Neural crest cell (in vitro differentiated cells): ENCODE measurements around the gene MATR3. TPM values are rescaled to one million over a fixed set of nuclear protein-coding genes. Genes with fewer than 3 reads are reported as not detected.

Source experiments
- DNase-seq: peaks from one replicate; pipeline ENCODE4 v3.0.0; 2021; ENCODE audit warnings: low read depth, mixed read lengths, low spot score
- H3K27ac Mint-ChIP-seq: one replicate; pipeline ENCODE4 v1.8.0; 2021; ENCODE audit warnings: mild to moderate bottlenecking, mixed read lengths; ENCODE audit not compliant: unreplicated experiment
- H3K27me3 Mint-ChIP-seq: 2 replicates; pipeline ENCODE4 v1.8.0; 2021; ENCODE audit warnings: low read depth, mild to moderate bottlenecking, mixed read lengths
- H3K36me3 Mint-ChIP-seq: 2 replicates; pipeline ENCODE4 v1.8.0; 2021; ENCODE audit warnings: low read depth, mild to moderate bottlenecking, mixed read lengths
- H3K4me1 Mint-ChIP-seq: 2 replicates; pipeline ENCODE4 v1.8.0; 2021; ENCODE audit warnings: mixed read lengths
- H3K4me3 Mint-ChIP-seq: one replicate; pipeline ENCODE4 v1.8.0; 2021; ENCODE audit warnings: mild to moderate bottlenecking, mixed read lengths
- H3K9me3 Mint-ChIP-seq: 2 replicates; pipeline ENCODE4 v1.8.0; 2021; ENCODE audit warnings: mixed read lengths
- total RNA-seq: library from RNA; stranded (reverse); gene quantifications from 2 replicates; pipeline ENCODE4 v1.2.1, GENCODE V29; 2021
- TF ChIP-seq, protein P1 (sequence below): fragments of 200-600 bp; sonication (generic); conservative IDR thresholded peaks from 2 replicates; pipeline ENCODE4 v1.5.0; 2021; ENCODE audit warnings: antibody characterized with exemption, mild to moderate bottlenecking

MATR3 gene
- total RNA-seq, 1 donor from 2014 or later = 329 TPM

- H3K9me3 Mint-ChIP-seq = no peaks in the 10 kb centered on the region
- H3K27ac Mint-ChIP-seq = no peak overlapping the region
- peaks cover 15% of the 10 kb centered on the region for H3K27me3 Mint-ChIP-seq
- peaks cover 7% of the 10 kb centered on the region for H3K36me3 Mint-ChIP-seq
- peak overlapping the region; percentile 96 for H3K4me3 Mint-ChIP-seq
- peaks cover 45% of the 10 kb centered on the region for H3K4me1 Mint-ChIP-seq
- DNase-seq = no peak
- TF ChIP-seq, protein P1, sequence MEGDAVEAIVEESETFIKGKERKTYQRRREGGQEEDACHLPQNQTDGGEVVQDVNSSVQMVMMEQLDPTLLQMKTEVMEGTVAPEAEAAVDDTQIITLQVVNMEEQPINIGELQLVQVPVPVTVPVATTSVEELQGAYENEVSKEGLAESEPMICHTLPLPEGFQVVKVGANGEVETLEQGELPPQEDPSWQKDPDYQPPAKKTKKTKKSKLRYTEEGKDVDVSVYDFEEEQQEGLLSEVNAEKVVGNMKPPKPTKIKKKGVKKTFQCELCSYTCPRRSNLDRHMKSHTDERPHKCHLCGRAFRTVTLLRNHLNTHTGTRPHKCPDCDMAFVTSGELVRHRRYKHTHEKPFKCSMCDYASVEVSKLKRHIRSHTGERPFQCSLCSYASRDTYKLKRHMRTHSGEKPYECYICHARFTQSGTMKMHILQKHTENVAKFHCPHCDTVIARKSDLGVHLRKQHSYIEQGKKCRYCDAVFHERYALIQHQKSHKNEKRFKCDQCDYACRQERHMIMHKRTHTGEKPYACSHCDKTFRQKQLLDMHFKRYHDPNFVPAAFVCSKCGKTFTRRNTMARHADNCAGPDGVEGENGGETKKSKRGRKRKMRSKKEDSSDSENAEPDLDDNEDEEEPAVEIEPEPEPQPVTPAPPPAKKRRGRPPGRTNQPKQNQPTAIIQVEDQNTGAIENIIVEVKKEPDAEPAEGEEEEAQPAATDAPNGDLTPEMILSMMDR = no peak
Observed at GRCh38 chr5:139340051-139340450, 46.5 kb downstream of the MATR3 start.

GRCh38 chr5:139341187-139341688, 47.7 kb downstream of the MATR3 start:
- H3K4me1 Mint-ChIP-seq = peaks cover 49% of the 10 kb centered on the region
- H3K27ac Mint-ChIP-seq = peak overlapping the region; percentile 100
- H3K36me3 Mint-ChIP-seq = peaks cover 9% of the 10 kb centered on the region
- H3K9me3 Mint-ChIP-seq = no peaks in the 10 kb centered on the region
- TF ChIP-seq, protein P1 = no peak
- H3K4me3 Mint-ChIP-seq = peak overlapping the region; percentile 96
- H3K27me3 Mint-ChIP-seq = peaks cover 15% of the 10 kb centered on the region
- no peak for DNase-seq

GRCh38 chr5:139341689-139342422, 48.3 kb downstream of the MATR3 start, which contains the start of gene PAIP2:
PAIP2 (plus strand) TSS chr5:139341854; CDS start chr5:139363785, 21,931 bp downstream.
- H3K36me3 Mint-ChIP-seq = peaks cover 10% of the 10 kb centered on the region
- TF ChIP-seq, protein P1 = peak; percentile 66
- H3K4me3 Mint-ChIP-seq = peak within 1 kb of the TSS; percentile 96

GRCh38 chr5:139342423-139342723, 48.8 kb downstream of the MATR3 start:
- Mint-ChIP-seq H3K36me3 (peaks cover 12% of the 10 kb centered on the region), H3K27ac (peak overlapping the region; percentile 100), H3K4me3 (peak overlapping the region; percentile 96), H3K4me1 (peaks cover 49% of the 10 kb centered on the region), H3K27me3 (peaks cover 13% of the 10 kb centered on the region), H3K9me3 (no peaks in the 10 kb centered on the region)
- DNase-seq = no peak
- TF ChIP-seq, protein P1 = no peak

More at GRCh38 chr5:139341689-139342422, 48.3 kb downstream of the MATR3 start, which contains the start of gene PAIP2:
- peaks cover 49% of the 10 kb centered on the region for H3K4me1 Mint-ChIP-seq
- H3K27ac Mint-ChIP-seq = peak within 1 kb of the TSS; percentile 100
- peak; percentile 97 for DNase-seq
- peaks cover 13% of the 10 kb centered on the region for H3K27me3 Mint-ChIP-seq
- no peaks in the 10 kb centered on the region for H3K9me3 Mint-ChIP-seq

- peaks cover 49% of the 10 kb centered on the region for H3K4me1 Mint-ChIP-seq
- H3K4me3 Mint-ChIP-seq = peak overlapping the region; percentile 96
- peaks cover 13% of the 10 kb centered on the region for H3K27me3 Mint-ChIP-seq
- no peak for DNase-seq
- TF ChIP-seq, protein P1 = no peak
- H3K9me3 Mint-ChIP-seq = no peaks in the 10 kb centered on the region
- H3K27ac Mint-ChIP-seq = no peak overlapping the region
- H3K36me3 Mint-ChIP-seq = peaks cover 12% of the 10 kb centered on the region
Observed at GRCh38 chr5:139343476-139343875, 49.9 kb downstream of the MATR3 start.
